GM12872 (cell line): ENCODE measurements around the gene PTPRD.

Experiments used
- CTCF ChIP-seq: IDR thresholded peaks from 3 replicates; pipeline ENCODE4 v1.5.1; 2011; ENCODE audit warnings: low read depth, mild to moderate bottlenecking, low read length, moderate library complexity; ENCODE audit not compliant: insufficient read depth

The PTPRD gene

GRCh38 chr9:8622871-8623270 is 1989.9 kb downstream of the PTPRD start:
- no peak for TF ChIP-seq CTCF

GRCh38 chr9:8622222-8622802 is 1990.5 kb downstream of the PTPRD start:
- TF ChIP-seq CTCF: no peak

GRCh38 chr9:8621416-8621815 is 1991.4 kb downstream of the PTPRD start:
- no peak for TF ChIP-seq CTCF

- no peak for TF ChIP-seq CTCF
Measured at GRCh38 chr9:8616414-8616813, 1996.4 kb downstream of the PTPRD start.

GRCh38 chr9:8614926-8615440 is 1997.8 kb downstream of the PTPRD start:
- TF ChIP-seq CTCF: no peak

GRCh38 chr9:8613346-8613825 is 1999.4 kb downstream of the PTPRD start:
- no peak for TF ChIP-seq CTCF

- TF ChIP-seq CTCF: no peak
Measured at GRCh38 chr9:8611153-8611552, 2001.6 kb downstream of the PTPRD start.
